ENCODE results near the gene CRYAA. TPM values are rescaled to one million over a fixed set of nuclear protein-coding genes. Genes with fewer than 3 reads are reported as not detected.

The CRYAA gene
- total RNA-seq, 1 donor from 2014 or later, result not detected

DNA sequence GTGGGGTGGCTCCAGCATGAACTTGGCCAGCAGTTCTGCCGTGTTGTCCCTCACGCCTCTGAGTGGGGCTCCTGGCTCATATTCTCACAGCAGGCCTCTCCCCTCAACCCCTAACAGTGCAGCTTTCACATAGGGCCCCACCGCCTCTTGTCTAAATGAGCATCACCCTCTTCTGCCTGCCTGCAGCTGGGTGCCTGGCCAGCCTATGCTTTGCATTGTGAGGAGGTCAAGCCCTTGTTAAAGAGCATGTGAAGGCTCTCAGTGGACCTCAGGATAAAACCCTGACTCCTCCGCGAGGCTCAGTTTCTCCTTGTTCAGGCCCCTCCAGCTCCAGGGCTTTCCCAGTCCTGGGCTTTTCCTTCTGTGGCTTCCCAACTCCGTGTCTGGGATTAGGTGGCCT, 34.8 kb downstream of the CRYAA start:
- DNase-seq, result no peak

DNA sequence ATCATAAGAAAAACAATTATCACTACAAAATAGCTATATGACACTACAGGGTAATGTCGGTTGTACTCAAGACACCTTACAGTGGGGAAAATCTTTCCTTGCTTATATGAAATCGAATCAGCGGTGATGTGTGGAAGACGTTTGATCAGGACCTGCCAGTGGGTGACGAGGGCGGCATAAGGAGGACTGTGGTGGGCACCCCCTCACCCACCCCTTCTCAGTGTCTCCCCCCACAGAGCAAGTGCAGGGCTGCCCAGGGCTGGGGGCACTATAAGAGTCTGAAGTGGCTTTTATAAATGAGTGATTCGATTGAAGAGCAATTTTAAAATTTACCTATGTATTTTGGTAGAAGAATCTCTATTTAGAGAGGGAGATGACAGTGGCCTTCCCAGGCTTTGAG, 35.8 kb downstream of the CRYAA start:
- DNase-seq, result no peak

DNA sequence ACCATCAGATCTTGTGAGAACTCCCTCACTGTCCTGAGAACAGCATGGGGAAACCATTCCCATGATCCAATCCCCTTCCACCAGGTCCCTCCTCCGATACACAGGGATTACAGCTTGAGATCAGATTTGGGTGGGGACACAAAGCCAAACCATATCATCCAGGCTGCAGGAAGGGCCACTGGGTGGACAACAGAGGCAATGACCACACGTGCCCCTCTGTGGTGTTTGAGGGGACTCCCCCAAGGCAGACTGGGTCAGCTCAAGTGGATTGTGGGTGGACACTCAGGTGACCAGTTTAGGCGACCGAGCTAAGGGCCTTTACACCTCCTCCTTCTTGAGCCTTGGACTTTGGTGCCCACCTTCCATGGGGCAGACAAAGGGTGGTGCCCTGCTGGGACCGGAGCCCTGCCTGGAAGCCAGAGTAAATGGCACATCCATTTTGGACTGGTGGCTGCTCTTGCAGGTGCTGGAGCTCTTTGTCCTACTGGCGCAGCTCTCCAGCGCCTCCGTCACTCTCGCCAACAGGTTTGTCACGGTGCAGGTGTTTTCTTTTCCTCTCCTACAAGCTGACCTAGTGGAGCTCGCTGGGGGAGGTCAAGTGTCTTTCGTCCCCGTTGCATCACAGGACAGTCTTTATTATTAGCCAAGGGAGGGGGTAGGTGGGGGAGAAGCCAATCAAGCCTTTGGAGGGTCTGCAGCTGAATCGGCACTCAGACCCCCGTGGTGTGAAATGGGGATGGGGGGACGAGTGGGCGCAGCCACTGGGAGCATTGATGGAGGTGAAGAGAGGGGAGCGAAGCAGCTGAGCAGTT, 37.6 kb downstream of the CRYAA start:
- no peak for DNase-seq

DNA sequence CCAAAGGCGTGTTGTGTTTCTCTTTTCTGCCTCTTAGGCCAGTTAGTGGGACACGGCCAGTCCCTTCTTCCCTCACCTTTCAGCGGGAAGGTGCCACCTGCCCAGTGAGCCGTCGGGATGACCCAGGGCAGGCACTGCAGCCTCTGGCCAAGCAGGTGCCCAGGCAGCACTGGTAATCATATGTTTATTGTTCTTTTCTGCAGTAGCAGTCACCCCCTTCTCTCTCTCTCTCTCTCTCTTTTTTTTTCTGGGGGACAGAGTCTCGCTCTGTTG, 38.2 kb downstream of the CRYAA start:
- DNase-seq, result no peak

DNA sequence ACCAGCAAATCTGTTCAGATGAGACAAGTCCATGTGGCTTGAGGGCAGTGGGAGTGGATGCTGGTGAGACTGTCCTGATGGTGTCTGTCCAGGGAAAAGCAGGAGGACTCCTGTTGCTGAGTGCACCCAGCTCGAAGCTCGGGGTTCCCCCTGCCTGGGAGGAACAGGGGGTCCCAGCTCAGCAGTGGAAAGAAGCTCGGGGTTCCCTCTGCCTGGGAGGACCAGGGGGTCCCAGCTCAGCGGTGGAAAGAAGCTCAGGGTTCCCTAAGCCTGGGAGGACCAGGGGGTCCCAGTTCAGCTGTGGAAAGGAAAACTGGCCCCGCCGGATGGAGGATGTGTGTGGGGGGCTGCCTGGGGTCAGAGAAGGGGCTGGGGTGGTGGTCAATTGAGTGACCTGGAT, 39.1 kb downstream of the CRYAA start:
- no peak for DNase-seq

DNA sequence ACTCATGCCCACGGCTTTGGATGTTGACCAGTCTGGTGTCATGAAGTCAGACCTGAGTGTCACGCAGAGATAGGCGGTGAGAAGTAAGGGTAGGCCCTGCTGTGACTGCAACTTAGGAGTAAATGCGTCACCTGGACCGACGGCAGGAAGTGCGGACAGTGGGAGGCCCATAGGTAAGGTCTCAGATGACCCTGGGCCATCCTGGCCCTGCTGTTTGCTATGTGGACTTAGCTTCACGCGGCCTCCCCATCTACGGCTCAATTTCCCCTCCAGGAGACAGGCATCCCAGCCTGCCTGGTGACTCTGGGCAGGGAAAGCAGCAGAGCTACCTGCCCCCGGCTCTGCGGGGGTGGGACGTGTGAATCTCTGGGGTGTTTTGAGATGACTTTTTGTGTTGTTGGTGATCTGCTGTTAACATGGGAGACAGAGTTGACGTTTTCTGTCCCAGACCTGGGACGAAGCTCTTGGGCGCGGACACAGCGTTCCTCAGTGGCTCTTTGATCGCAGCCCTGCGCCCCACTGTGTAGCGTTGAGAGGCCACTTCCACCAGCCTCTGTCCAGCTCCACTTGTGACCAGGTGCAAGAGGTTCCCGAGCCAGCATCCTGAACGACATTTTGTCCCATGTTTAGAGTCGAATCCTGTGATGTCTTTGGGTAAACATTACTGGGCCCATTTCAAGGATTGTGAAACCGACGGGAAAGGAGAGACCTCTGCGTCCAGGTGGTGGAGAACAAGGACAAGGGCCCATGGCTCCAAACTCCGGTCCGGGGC, 39.9 kb downstream of the CRYAA start:
- no peak for DNase-seq

DNA sequence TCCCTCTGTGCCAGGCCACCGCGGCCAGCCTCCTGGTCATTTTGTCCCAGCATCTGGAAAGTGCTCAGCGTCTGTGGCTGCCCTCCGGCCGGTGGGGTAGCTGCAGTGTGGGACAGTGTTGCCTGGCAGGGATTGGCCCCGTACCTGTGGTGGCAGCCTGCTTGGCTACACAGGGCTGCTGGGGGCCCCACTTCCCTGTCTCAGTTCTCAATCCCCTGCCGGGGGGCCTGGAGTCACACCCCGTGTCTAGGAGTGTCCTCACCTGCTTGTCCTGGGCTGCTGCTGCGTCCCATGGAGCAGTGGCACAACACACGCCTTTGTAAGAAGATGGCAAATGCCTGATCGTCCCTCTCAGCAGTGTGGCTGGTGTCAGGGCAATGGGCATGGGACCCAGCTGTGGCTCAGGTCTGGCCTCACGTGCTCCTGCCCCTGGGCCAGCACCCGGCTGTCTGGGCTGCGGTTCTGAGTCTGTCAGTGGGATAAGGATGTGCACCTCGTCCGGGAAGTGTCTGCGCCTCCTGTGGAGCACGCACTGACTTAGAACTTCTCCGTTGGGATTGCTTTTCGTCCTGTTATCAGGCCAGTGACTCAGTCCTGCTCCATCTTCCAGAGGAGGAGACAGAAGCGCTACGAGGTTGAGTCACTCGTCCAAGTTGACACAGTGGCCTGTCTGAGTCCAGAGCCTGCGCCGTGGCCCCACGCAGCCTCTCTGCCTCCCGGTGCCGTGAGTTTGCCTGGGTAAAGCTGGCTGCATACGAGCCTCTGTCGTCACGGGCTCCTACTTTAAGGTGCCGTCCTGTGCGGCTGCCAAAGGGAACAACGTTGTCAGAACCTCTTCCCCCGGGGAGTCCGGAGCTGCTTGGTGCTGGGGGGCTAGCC, 41.0 kb downstream of the CRYAA start:
- no peak for DNase-seq

DNA sequence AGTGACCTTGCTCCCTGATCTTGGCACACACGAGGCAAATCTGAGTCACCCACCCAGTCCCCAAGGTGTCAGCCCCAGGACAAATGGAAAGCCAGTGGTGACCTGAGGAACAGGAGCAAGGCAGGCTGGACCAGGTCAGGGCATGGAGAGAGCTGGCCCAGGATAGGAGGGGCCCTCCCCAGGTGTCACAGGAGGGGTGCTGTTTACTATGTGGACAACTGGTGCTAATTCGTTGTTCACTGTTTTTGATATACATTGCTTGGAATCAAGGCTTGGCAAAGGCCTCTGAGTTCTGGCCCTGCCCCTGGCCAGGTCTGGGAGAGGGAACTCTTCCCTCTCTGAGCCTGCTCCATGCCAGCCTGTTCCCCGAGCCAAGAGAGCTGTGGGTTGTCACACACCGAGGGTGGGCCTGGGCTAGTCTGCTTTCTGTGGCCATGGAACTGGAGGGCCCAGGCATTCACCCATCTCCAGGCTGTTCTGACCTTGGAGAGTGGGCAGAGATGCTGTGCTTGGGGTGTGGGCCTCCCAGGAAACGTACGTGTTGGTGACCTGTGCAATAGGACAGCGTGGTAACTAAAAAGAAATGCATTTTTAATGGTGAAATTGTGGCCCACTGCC, 41.8 kb downstream of the CRYAA start:
- DNase-seq, result no peak

DNA sequence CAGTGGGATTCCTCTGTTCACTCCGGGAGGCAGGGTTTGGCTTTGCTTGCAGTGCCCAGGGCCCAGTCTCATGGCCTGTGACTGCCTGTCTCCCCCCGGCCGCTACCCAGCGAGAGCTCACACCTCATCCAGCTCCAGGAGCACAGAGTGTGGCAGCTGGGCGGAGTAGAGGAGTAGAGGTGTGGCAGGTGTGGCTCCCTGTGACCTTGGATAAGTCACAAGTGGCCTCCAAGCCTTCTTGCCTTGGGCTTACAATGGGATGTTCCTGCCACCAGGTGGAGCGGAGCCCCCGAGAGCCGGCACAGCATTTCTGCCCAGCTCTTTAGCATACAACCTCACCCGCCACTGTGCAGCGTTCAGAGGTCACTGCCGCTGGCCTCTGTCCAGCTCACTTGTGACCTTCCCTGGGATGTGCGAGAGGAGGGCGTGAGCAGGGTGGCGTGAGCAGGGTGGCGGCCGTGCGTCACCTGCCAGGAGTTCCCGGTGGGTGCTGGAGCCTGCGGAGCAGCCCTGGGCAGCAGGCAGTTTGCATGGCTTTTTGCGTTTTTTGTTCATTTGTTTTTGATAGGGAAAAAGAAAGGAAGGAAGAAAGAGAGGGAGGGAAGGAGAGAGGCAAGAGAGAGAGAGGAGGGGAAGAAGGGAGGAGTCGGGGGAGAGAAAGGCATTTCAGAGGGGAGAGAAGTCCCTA, 42.4 kb downstream of the CRYAA start:
- DNase-seq, result no peak

DNA sequence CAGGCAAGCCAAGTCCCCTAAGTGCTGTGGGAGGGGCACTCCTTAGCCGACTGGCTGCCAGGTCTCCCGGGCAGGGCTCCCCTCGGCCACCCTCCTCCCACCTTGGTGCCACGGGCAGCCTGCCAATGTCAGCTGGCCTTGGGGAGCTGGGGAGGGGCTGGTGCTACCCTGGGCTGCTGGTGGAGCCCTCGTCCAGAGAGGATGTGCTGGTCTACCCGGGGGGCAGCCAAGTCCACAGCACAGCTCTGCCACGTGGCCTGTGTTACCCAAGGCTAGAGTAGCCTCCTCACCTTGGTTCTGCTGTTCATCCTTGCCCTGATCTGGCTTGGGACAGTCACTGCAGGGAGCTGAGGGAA, 42.9 kb downstream of the CRYAA start:
- DNase-seq, result no peak

Other genes with a start within 250 kb of the CRYAA start
- gene ERVH48-1, start 243.4 kb upstream of the CRYAA start, total RNA-seq, result not detected
- gene PKNOX1, start 194.4 kb upstream of the CRYAA start, total RNA-seq, result 18.9 TPM
- 68.3 TPM for gene CBS, start 93.2 kb upstream of the CRYAA start, total RNA-seq
- 26.4 TPM for gene U2AF1, start 61.4 kb upstream of the CRYAA start, total RNA-seq

All from occipital lobe (tissue), 2 donors.